HG02678 (cell line): ENCODE data around the gene PCBP2.

Experiments used
- ATAC-seq: cut with Tn5 transposase; IDR thresholded peaks from one replicate; pipeline ENCODE4 v1.9.1; 2021; ENCODE audit warnings: mild to moderate bottlenecking, moderate library complexity; ENCODE audit not compliant: unreplicated experiment

The PCBP2 gene

DNA sequence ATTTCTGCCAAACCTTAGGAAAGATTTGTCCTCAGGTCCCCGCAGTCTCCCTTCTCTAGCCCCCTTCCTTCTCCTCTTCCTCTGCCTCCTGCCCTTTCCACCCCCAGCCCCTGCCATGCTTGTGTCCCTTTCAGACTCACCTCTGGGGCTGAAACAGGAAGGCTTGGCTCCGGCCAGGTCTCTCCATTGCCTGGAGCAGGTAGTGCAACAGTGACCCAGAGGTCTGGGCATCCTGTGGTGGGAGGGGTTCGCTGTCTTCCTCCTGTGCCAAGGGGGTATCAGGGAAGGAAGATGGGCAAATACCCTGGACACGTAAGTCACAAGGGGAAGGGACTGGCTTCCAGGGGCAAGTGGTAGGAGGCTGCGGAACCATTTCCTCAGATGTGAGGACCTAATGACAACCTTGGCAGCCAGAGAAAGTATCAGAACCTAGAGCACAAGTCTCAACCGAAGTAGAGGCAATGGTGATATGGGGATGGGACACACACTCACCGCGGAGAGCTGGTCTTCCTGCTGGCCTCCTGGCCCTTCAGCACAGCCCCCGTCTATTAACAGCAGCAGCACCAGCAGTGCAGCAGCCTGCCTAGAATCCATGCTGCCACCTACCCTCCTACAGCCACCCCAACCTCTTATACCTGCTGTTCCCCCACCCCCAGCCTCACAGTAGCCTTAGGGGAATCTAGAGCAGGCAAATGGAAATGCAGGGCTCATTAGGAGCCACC lies 55.1 kb downstream of the PCBP2 start, which contains the start of gene NPFF:
Gene NPFF, minus strand, starts transcription at position 604 of the 722 bp plus-strand sequence. Its CDS starts 10 bp downstream, at position 594.
- ATAC-seq = no peak

DNA sequence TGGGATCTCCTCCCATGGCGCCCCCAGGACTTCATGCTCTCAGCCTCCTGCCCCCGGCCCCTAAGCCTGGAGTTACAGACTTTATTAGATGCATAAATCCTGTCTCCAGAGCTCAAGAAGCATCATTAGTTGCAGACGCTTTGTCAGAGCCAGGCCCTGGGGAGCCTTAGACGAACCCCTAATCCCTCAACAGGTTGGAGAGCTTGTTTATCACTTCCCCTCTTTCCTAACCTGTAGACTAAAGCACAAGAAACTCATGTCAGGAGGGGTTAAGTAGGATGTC lies 55.6 kb downstream of the PCBP2 start:
- no peak for ATAC-seq

DNA sequence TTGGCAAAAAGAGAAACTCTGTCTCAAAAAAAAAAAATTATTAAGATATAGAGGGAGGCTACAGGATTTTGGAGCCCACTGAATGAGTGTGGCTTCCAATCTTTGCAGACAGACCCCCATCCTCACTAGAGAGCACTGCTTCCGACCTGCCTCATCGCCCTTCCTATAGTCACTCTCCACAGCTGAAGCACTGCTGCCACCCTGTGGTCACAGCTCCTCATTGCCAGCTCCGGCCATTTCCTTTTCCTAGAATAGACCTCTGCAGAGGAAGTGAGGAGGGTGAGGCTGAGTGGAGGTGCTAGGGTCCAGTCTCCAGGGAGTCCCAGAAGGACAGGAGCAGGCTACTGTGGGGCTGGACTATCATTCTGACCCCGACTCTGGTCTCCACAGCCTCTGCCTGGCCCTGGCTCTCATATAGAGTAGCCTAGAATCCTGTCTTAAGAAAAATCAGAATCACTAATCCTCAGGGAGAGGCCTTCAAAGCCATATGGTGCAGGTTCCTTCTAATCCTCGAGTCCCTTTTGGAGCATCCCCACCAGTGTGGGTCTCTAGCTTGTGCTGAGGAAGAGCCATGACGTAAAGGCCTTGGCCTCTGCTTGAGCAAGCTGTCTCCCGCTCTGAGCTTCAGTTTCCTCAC lies 56.8 kb downstream of the PCBP2 start:
- peak; percentile 93 for ATAC-seq

DNA sequence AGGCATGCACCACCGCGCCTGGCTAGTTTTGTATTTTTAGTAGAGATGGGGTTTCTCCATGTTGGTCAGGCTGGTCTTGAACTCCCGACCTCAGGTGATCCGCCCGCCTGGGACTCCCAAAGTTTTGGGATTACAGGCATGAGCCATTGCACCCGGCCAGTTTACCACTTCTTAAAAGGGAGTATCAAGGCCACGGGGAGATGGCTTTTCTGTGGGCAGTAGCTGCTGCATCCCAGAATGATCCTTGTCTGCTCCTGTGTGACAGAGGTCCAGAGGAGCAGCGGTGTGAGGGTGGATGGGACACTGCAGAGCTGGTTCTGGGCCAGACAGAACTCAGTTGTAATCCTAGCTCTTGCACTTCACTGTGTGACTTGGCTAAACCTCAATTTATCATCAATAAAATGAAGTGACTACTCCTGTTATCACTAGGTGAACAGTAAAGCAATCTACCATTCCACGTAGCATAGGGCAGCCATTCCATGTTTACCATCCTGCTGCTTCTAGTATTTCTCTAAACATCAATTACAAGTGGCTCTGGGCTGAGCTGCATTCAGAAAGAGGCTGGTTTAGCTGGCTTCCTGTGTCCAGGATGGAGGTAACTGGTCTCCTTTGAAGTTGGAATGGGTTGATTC lies 58.4 kb downstream of the PCBP2 start:
- ATAC-seq = no peak

DNA sequence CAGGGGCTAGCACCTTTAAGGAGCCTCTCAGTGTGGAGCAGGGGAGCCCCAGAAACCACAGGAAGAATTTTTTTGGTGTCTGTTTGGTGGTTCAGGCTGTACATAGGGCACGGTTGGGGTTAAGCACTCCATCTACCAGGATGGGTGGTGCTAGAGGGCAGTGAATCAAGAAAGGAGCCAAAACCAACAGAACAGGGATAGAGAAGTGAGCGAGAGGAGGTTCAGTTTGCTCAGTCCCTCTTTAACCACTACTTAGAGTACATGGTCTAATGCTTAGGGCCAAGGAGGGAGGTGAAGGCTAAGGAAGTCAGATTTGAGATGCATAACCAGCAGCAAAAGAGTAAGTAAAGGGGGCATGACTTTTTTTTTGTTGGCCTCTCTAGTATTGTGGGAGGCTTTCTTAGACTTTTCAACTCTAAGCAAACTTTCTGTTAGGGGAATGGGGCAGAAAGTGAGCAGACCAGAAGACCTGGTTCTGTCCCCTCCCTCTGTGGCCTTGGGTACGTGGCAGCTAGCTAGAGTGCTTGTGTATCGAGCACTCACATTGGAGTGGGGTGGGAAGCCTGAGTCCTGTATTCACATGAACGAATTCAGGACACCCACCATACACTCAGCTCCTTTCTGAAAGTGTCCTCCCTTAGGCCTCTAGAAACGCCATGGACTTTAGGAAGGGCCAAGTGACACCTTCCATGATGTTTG lies 62.0 kb downstream of the PCBP2 start:
- no peak for ATAC-seq

DNA sequence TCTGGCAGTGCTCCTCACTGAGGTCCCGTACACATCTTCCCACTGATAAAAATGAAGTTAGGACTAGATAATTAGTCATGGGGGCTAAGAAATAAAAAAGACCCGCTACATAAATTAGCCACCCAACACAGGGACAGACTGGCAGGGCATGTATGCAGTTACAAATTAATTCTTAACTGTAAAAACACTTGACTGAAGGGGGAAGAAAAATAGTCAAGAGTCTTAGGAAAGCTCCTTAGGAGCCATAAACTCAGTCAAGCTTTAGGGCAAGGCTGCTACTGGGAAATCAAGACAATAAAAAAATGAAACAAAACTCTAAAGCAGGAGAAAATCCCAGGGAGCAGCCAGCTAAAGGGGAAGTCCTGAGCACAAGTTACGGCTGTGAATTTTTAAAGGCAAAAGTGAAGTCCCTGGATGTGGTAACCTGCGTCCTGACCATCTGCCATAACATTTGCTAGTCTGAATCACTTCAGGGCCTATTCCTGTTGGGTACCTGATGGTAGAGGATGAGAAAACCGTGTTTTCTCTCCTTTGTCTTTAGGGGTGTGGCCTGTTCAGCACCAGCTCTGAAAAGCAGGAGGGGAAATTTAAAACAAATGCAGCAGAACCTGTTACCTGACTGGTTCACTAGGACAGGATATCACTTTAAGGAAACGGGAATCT lies 62.9 kb downstream of the PCBP2 start:
- no peak for ATAC-seq

DNA sequence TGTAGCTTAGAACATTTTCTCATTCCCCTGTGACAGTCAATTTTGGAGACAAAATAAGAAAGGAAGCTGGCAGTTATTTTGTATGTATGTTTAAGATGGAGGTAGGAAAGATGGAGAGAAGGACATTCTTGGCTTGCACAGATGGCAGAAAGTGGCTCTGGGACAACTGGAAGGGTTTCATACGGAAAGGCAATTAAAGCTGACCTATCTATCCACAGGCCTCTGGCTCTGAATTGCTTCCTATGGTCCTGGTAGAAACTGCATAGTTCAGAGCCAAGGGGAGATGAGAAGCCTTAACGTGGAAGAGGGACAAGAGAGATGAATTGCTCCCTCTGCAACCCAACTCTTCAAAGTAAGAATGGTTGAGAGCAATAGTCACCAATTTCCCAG lies 63.4 kb downstream of the PCBP2 start:
- no peak for ATAC-seq

DNA sequence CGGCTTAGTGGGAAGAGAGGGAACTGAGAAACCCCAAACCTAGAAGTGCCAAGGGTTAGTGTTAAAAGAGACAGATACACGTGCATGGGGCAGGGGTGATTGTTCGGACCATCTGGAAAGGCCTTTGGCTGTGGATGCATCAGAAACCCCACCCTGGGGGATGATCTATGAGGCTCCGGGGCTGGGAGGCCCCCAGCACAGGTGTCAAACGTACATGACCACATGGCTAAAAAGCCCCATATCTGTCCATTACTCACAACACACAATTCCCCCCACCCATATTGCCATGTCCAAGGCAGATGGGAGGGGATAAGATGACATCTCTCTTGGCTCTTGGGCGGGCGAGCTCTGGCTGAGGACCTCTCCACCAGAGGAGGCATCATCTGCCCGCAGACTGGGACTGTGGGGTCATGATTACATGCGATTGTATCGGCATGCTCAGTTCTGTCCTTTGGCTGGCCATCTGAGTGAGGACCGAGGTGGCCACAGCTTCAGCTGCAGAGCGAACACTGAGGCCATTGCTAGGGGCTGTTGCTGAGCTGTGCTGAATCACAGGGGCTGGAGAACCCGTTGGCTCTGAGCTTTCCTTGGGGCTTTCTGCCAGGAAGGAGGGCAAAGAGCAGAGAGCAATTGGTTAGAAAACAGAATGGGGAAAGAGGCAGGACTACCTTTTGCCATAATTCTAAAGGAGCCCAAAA lies 65.0 kb downstream of the PCBP2 start:
- ATAC-seq = no peak

DNA sequence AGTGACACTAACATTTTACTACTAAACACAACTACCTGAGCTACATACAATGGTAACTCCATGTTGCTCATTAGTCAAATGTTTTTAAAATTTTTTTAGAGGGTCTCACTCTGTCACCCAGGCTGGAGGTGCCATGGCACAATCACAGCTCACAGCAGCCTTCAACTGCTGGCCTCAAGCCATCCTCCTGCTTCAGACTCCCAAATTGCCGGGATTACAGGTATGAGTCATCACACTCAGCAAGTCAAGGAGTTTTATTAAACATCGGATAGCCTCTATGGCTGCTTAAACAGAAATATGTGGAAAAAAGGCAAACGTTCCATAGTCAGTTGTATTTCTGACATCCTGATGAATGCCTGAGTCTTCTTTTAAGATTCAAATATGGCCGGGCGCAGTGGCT lies 66.5 kb downstream of the PCBP2 start:
- no peak for ATAC-seq

DNA sequence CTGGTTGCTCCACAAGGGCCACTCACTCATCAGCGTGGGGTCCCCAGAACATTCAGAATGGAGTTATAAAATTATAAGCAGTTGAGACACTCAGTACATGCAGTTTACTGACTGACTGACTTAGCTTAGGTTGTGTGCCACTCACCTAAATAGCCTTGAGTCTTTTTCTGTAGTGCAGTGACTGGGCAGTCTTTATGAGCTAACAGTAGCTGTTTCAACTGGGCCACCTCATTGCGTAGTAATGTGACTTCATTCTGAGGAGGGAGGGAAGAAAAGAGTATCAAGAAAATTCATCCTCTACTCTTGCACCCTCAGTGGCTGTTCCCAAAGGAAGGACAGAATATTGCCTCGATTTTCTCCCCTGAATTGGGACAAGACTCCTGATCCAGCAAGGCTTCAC lies 71.2 kb downstream of the PCBP2 start:
- no peak for ATAC-seq

DNA sequence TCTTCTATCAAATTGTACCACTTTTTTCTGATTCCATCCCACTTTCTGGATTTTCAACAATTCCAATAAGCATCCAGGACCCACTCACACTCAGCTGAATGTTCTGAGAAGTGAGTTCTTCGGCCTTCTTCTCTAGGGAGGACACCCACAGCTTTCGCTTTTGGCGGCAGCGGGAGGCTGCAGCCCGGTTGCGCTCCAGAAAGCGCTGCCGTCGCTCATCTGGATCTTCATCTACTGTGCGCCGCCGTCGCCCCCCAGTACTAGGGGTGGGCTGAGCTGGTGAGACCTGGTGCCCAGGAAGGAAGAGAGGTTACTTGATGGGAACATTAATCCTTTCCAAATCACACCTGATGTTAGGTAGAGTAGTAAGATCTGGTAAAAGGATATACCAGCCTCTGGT lies 72.6 kb downstream of the PCBP2 start:
- no peak for ATAC-seq

DNA sequence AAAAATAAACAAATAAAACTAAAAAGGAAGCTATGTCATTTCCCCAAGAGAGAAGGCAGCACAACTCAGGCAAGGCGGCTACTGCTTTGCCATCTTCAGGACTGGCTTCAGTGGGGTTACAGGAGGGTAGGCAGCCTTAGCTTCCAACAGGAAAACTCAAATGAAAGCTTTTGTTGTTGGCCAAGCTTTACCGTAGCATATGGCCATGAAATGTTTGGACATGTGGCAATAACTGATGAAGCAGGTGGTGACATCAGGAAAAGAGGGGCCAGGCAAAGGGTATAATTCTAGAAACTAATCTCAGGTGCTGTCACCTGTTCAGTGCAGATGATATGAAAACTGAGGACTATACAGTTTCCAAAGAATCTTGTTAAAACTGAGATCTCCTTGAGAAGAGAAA lies 78.2 kb downstream of the PCBP2 start:
- no peak for ATAC-seq
